Posterior vena cava (tissue), 2 donors: ENCODE data around the gene NSG2. TPM values are rescaled to one million over a fixed set of nuclear protein-coding genes. Genes with fewer than 3 reads are reported as not detected.
"Not testable (repeated sequence)": the region's sequence is repeated elsewhere in the genome, so short reads cannot be mapped to it uniquely, and the experiment has no call there.

ENCODE experiments used
- DNase-seq: peaks from one replicate; pipeline ENCODE4 v3.0.0-alpha.2; 2020; ENCODE audit warnings: low spot score
- intact Hi-C, 2 donors: fragments of 100-400 bp; cut with DNase I; formaldehyde crosslinking; loops; one replicate each; pipeline versions ENCODE4 v1.14.1 to v1.14.2; 2022 to 2023
- total RNA-seq, 2 donors: library from RNA; stranded (reverse); fragmentation: NEBNext Ultra II Directional; extraction: Animal tissue kit (Norgen Biotek cat#: 25700); gene quantifications; one replicate each; pipeline ENCODE4 v1.2.1, GENCODE V29; 2021
- donor health status: DM: yes; HTN: yes; CAD: no.
- donor health status: DM: yes; HTN: yes; CAD: no.

NSG2 gene
- total RNA-seq, 2 donors from 2014 or later, result 0.29 TPM; not detected in 1

- DNase-seq, result no peak
- intact Hi-C loops, result no loop called here
These were observed 99.6 kb downstream of the NSG2 start for GRCh38 chr5:174145091-174145490.

GRCh38 chr5:174145821-174146220, 100.3 kb downstream of the NSG2 start:
- intact Hi-C loops, result no loop called here
- no peak for DNase-seq

- intact Hi-C loops, result no loop called here
These were observed 101.0 kb downstream of the NSG2 start for GRCh38 chr5:174146556-174146955.

GRCh38 chr5:174147012-174147411, 101.5 kb downstream of the NSG2 start:
- DNase-seq, intact Hi-C loops: not testable (repeated sequence)

More at GRCh38 chr5:174146556-174146955, 101.0 kb downstream of the NSG2 start:
- no peak for DNase-seq

GRCh38 chr5:174147551-174147950, 102.0 kb downstream of the NSG2 start:
- DNase-seq, result no peak
- intact Hi-C loops, result no loop called here

- DNase-seq, result no peak
- intact Hi-C loops, result no loop called here
These were observed 103.2 kb downstream of the NSG2 start for GRCh38 chr5:174148721-174149120.

- intact Hi-C loops, result no loop called here
- no peak for DNase-seq
These were observed 103.9 kb downstream of the NSG2 start for GRCh38 chr5:174149426-174149825.

GRCh38 chr5:174149989-174150388, 104.5 kb downstream of the NSG2 start:
- intact Hi-C loops, result no loop called here
- DNase-seq, result no peak

- intact Hi-C loops, result no loop called here
These were observed 106.2 kb downstream of the NSG2 start for GRCh38 chr5:174151599-174152181.

GRCh38 chr5:174154559-174154958, 109.1 kb downstream of the NSG2 start:
- intact Hi-C loops, result no loop called here
- DNase-seq, result no peak

More at GRCh38 chr5:174151599-174152181, 106.2 kb downstream of the NSG2 start:
- DNase-seq, result no peak

- no peak for DNase-seq
- intact Hi-C loops, result no loop called here
These were observed 109.8 kb downstream of the NSG2 start for GRCh38 chr5:174155281-174155680.

- no peak for DNase-seq
- intact Hi-C loops, result no loop called here
These were observed 110.2 kb downstream of the NSG2 start for GRCh38 chr5:174155706-174156105.

- intact Hi-C loops, result no loop called here
- DNase-seq, result no peak
These were observed 111.5 kb downstream of the NSG2 start for GRCh38 chr5:174157048-174157447.

Other genes with a start within 250 kb of the NSG2 start
- 100 to 1,000 TPM in 1 of 2 donors, 10 to 100 TPM in 1; 51.9 to 102 TPM for gene CPEB4, start 157.4 kb upstream of the NSG2 start, total RNA-seq
- under 1 TPM in 1 of 2 donors, not detected in 1; 0.33 TPM for gene C5orf47, start 56.5 kb upstream of the NSG2 start, total RNA-seq